K562 (cell line): Measurements from ENCODE around the gene SLC34A3. TPM values are rescaled to one million over a fixed set of nuclear protein-coding genes. Genes with fewer than 3 reads are reported as not detected.
A peak's percentile ranks its signal among the peaks of the same experiment; 100 is the strongest.

ENCODE experiments used
- FOXA1 ChIP-seq: fragments of 450-650 bp; IDR thresholded peaks from 2 replicates; pipeline ENCODE4 v1.6.1; 2016; ENCODE audit warnings: mild to moderate bottlenecking, borderline replicate concordance
- HBP1 ChIP-seq: fragments of 450-650 bp; formaldehyde crosslinking; IDR thresholded peaks from 2 replicates; pipeline ENCODE4 v1.4.0; 2022; ENCODE audit warnings: missing genetic modification characterization
- NEUROD1 ChIP-seq: fragments of 150-350 bp; IDR thresholded peaks from 2 replicates; pipeline ENCODE4 v1.6.1; 2014; ENCODE audit warnings: borderline replicate concordance, low read length, low read depth; ENCODE audit not compliant: partially characterized antibody
- PHB ChIP-seq: fragments of 250-450 bp; sonication (Bioruptor Pico); IDR thresholded peaks from 2 replicates; pipeline ENCODE4 v1.5.0; 2021
- PRMT5 ChIP-seq: sonication (generic); formaldehyde crosslinking; IDR thresholded peaks from 2 replicates; pipeline ENCODE4 v1.5.0; 2020; ENCODE audit warnings: missing genetic modification reagents
- RAD51 ChIP-seq: fragments of 450-650 bp; IDR thresholded peaks from 2 replicates; pipeline ENCODE4 v1.7.1; 2016; ENCODE audit warnings: low read depth, mild to moderate bottlenecking, borderline replicate concordance
- RBM15 ChIP-seq: fragments of 200-400 bp; formaldehyde crosslinking; IDR thresholded peaks from 2 replicates; pipeline ENCODE4 v1.6.1; 2018; ENCODE audit warnings: mild to moderate bottlenecking, low read length, moderate library complexity; ENCODE audit not compliant: insufficient read depth
- SMARCA4 ChIP-seq: fragments of 450-650 bp; IDR thresholded peaks from 2 replicates; pipeline ENCODE4 v1.6.1; 2016
- STAG1 ChIP-seq: sonication (generic); formaldehyde crosslinking; IDR thresholded peaks from 2 replicates; pipeline ENCODE4 v1.5.0; 2020; ENCODE audit warnings: missing genetic modification reagents, borderline replicate concordance
- TSHZ1 ChIP-seq: fragments of 250-450 bp; sonication (Bioruptor Pico); IDR thresholded peaks from 2 replicates; pipeline ENCODE4 v1.4.0; 2020; ENCODE audit warnings: mild to moderate bottlenecking, moderate library complexity
- USF1 ChIP-seq: sonication (generic); formaldehyde crosslinking; IDR thresholded peaks from 2 replicates; pipeline ENCODE4 v1.9.0; 2022; ENCODE audit warnings: mild to moderate bottlenecking, missing genetic modification reagents
- XRCC5 ChIP-seq: fragments of 200-400 bp; formaldehyde crosslinking; IDR thresholded peaks from 2 replicates; pipeline ENCODE4 v1.6.1; 2017; ENCODE audit warnings: low read depth, mild to moderate bottlenecking, low read length
- ZKSCAN3 ChIP-seq: fragments of 250-450 bp; sonication (Bioruptor Pico); IDR thresholded peaks from 2 replicates; pipeline ENCODE4 v1.4.0; 2020
- ZNF165 ChIP-seq: fragments of 250-450 bp; sonication (Bioruptor Pico); IDR thresholded peaks from 2 replicates; pipeline ENCODE4 v1.4.0; 2020; ENCODE audit warnings: borderline replicate concordance
- ZNF444 ChIP-seq: fragments of 250-450 bp; sonication (Bioruptor Pico); IDR thresholded peaks from 2 replicates; pipeline ENCODE4 v1.4.0; 2020; ENCODE audit warnings: mild to moderate bottlenecking, moderate library complexity
- polyA plus RNA-seq, 8 experiments: library from polyadenylated mRNA; depleted of rRNA in 4 of 8; stranded (reverse) in 5 of 8; unstranded in 3 of 8; fragments of >200 nt; fragmentation: Nextera tagmentation in 2 of 8; fragmentation: Illumina TruSeq in 1 of 8; extraction: Ambion mirVana in 2 of 8; extraction: Trizol in 1 of 8; gene quantifications; 2 replicates each; pipeline versions ENCODE4 v1.2.1 to v1.2.3, GENCODE V29; 2011 to 2014; ENCODE audit warnings: inconsistent platforms in 1 of 8, missing spikeins in 1 of 8
- total RNA-seq, 7 experiments: library from RNA; depleted of rRNA in 6 of 7; stranded (reverse); fragments of >200 nt in 6 of 7; fragmentation: Illumina TruSeq in 2 of 7; extraction: Trizol in 2 of 7; gene quantifications; 2 replicates each; pipeline versions ENCODE4 v1.2.1 to v1.2.3, GENCODE V29; 2011 to 2021; ENCODE audit warnings: low replicate concordance in 1 of 7
- TF ChIP-seq, protein P1 (sequence below), 2 experiments: fragments of 450-650 bp in 1 of 2; sonication (generic) in 1 of 2; formaldehyde crosslinking in 1 of 2; IDR thresholded peaks in 1 of 2; conservative IDR thresholded peaks in 1 of 2; 2 replicates each; pipeline versions ENCODE4 v1.6.1 to v1.8.1; 2016 to 2023; ENCODE audit warnings: mild to moderate bottlenecking in 2 of 2, moderate library complexity in 2 of 2, inconsistent platforms in 1 of 2, missing genetic modification reagents in 1 of 2
- TF ChIP-seq, protein P2 (sequence below): sonication (generic); formaldehyde crosslinking; IDR thresholded peaks from 2 replicates; pipeline ENCODE4 v1.8.0; 2023; ENCODE audit warnings: mild to moderate bottlenecking, missing genetic modification reagents

SLC34A3 gene
- total and polyA plus RNA-seq, 9 of the 15 experiments (the other 6 are each of a cell fraction or from before 2014, with no cell fraction given), result not detected

GRCh38 chr9:137188490-137189296, 42.0 kb upstream of the SLC34A3 start, which contains the start of the genes ANAPC2 and SSNA1 (continued):
- TF ChIP-seq, protein P1, sequence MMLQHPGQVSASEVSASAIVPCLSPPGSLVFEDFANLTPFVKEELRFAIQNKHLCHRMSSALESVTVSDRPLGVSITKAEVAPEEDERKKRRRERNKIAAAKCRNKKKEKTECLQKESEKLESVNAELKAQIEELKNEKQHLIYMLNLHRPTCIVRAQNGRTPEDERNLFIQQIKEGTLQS (IDR thresholded peaks at IDR 0.05), result peak; percentile 58; the same call in 1 of the 2 replicates
- TF ChIP-seq, protein P1 (CRISPR knock-in tag; conservative IDR thresholded peaks at IDR 0.05), result no peak; the same call in 1 of the 2 replicates
- TF ChIP-seq ZKSCAN3 (no peak), USF1 (peak; percentile 64), RBM15 (no peak), NEUROD1 (no peak), PRMT5 (CRISPR knock-in tag) (no peak), FOXA1 (no peak), HBP1 (CRISPR knock-in tag) (no peak; the same call in 1 of the 2 replicates), ZNF165 (CRISPR knock-in tag) (no peak), XRCC5 (peak; percentile 55; the same call in 1 of the 2 replicates), RAD51 (no peak), ZNF444 (CRISPR knock-in tag) (no peak), SMARCA4 (no peak), STAG1 (no peak; the same call in 1 of the 2 replicates), PHB (CRISPR knock-in tag) (no peak), TSHZ1 (no peak)
- TF ChIP-seq, protein P2, sequence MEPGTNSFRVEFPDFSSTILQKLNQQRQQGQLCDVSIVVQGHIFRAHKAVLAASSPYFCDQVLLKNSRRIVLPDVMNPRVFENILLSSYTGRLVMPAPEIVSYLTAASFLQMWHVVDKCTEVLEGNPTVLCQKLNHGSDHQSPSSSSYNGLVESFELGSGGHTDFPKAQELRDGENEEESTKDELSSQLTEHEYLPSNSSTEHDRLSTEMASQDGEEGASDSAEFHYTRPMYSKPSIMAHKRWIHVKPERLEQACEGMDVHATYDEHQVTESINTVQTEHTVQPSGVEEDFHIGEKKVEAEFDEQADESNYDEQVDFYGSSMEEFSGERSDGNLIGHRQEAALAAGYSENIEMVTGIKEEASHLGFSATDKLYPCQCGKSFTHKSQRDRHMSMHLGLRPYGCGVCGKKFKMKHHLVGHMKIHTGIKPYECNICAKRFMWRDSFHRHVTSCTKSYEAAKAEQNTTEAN, result no peak
